GM21381 (cell line): ENCODE data around the gene GYS2.

Source experiments
- ATAC-seq: cut with Tn5 transposase; IDR thresholded peaks from one replicate; pipeline ENCODE4 v1.9.1; 2021; ENCODE audit warnings: mild to moderate bottlenecking, moderate library complexity; ENCODE audit not compliant: unreplicated experiment

GYS2 gene

DNA sequence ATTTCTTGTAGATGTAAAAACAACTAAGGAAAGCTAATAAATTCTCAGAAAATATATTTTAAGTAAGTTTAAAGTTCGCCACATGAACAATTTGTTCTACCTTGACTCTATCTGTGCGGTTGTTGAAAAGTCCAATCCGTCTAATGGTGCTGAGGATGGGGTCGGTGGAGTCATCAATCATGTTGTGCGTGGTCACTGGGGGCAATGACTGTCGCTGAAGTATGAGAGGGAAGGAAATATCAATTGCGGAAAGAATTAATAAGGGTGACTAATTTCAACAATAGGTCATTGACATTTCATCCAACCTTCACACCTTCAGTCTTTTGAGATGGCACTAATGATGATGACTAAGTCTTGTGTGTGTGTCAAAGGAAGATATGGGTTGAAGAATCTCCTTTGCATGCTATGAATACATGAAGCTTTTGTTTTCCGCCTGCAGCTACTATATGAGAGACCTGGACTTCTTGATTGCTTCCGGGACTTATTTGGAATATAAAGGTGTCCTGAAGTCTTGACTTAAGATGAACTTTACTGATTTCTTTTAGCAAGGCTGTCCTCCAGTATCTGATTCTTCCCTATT, 46.5 kb downstream of the GYS2 start:
- no peak for ATAC-seq

DNA sequence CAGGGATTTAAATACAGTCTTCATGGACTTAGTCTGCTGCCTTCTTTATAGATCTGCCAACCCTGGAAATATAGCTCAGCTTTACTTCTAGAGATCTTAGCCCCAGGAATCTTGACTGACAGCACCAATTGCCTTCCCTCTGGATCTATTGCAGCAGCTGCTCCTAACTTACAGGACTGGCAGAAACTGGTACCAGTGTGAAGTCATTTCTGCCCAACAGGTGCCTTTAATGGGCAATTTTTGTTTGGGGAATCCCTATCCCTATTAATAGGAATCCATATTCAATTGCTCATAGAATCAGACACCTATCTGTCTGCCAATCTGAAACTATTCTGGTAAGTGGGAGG, 51.3 kb downstream of the GYS2 start:
- ATAC-seq: no peak

DNA sequence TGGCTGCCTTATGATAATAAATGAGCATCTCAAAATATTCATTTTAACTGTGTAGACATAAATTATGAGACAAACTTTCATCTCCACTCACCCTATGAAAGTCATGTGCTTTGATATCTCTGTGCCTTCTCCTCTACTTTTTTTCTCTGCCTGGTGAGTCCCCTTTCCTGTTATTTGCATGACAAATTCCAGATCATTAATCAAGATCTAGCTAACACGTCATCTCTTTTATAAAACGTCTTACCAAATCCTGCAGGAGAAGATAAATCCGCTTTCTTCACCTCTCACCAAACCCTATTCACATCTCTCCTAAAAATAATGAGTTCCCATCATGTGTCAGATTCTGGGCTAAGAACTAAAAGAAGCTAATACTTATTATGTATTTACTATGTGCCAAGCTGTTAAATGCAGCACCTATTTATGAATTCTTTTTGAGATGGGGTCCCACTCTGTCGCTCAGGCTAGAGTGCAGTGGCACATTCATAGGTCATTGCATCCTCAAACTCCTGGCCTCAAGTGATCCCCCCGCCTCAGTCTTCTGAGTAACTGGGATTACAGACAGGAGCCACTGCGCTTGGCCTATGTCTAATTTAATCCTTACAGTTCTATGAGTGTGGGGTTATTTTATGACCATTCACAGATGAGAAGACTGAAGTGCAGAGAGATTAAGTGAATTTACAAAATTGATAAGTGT, 51.9 kb downstream of the GYS2 start:
- ATAC-seq: no peak

DNA sequence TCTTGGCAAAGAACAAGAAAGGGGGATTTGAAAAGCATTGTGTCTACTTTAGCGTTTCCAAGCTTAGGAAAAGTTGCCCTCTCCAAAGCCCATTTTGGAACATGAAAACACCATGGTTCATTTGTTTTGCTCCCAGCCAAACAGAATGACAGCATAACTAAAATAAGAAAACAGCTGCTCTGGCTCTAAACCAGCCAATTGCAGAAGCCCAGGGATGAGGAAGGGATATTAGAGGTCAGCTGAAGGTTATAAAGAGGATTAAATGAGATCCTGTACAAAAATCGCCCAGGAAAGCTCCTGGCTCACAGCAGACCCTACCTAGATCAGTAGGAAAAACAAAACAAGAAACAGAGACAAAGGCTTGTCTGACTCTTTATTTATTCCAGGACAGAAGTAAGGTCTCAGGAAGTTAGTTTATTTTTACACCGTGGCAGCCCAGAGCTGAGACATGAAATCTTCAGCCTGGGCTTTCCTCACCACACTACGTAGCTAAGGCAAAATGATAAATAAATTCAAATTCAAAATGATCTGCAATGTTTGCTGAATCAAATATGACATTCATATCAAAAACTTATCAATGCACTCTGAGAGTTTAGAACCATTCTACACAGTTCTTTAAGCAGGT, 52.7 kb downstream of the GYS2 start:
- no peak for ATAC-seq

DNA sequence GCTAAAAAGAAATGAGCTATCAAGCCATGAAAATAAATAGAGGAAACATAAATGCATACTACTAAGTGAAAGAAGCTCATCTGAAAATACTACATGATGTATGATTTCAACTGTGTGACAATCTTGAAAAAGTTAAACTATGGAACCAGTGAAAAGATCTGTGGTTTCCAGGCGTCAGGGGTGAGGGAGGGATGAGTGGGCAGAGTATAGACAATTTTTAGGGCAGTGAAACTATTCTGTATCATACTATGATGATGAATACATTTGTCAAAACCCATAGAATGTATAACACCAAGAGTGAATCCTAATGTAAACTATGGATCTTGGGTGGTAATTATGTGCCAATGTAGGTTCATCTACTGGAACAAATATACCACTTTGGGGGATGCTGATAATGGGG, 57.2 kb downstream of the GYS2 start:
- ATAC-seq: no peak

DNA sequence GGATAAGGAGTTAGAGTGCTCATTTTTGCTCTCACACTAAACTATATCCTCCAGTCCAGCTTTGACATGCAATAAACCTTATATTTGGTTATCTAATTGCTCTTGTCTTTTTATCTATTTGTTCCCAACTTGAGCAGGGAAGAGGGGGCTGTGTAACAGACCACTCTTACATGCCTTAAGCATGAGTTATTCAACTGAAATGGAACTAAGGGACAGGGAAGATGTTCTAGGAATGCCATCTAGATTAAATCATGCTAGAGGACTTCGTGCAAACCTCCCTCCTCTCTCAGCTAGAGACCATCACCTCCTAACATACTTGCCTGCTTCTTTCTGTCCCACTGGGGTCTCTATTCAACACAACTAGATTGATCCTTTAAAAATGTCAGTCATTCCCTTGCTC, 57.9 kb downstream of the GYS2 start:
- ATAC-seq: no peak

DNA sequence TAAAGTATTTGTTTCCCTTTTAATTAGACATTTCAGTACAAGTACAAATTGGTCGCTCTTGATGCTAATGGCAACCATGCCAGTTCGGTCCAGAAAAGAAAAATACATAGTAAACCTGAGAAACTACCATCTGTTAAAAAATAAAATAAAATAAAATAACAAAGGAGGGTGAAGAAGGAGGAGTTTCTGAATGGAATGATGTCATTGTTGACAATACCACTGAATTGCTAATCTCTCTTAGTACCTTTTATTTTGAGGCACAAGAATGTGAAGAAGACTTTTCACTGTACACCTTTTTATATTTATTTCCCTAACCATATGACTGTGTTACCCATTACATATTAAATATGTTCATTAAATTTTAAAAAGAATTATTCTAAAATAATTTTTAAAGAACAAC, 59.1 kb downstream of the GYS2 start:
- no peak for ATAC-seq

DNA sequence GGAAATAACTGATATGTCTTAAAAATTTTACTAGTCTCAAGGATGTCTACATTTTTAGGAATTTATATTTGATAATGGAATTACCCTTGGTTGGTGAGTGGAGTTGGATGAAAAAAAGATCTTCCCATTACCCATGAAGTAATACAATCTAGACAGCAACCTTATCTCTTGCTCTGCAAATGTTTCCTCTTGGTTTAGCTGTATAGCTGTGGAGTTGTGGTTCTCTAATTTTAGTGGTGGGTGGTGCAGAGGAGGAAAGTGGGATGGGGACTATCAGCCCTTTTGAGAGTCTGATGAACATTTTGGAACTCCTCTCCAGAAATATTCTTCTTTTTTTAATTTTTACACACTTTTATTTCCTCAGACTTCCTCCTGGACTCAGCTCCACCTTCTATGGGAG, 61.5 kb downstream of the GYS2 start:
- ATAC-seq: no peak

DNA sequence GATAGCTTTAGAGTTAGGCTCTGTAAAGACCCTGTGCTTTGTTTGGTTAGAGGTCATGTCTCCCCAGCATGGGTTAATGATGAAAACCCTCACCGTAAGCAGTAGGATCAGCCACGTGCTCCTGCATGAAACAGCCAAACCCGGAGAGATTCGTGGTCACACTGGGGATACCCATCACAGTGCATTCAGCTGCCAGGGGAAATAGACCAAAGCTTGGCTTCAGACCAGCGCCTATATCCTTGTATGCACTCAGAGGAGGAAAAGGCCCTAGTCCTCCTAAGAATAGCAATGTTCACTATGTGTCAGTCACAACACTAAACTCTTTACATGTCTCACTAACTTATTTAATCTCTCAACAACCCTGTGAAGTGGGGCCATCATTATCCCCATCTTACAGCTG, 62.2 kb downstream of the GYS2 start:
- ATAC-seq: no peak

DNA sequence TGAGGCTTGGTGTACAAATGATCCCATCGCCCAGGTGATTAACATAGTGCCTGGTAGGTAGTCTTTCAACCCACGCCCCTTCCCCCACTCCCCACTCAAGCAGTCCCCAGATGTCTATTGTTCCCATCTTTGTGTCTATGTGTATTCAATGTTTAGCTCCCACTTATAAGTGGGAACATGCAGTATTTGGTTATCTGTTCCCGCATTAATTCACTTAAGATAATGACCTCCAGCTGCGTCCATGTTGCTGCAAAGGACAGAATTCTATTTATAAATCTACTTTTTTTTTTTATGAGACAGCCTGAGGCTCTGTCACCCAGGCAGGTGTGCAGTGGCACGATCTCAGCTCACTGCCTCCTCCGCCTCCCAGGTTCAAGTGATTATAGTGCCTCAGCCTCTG, 62.9 kb downstream of the GYS2 start:
- no peak for ATAC-seq

DNA sequence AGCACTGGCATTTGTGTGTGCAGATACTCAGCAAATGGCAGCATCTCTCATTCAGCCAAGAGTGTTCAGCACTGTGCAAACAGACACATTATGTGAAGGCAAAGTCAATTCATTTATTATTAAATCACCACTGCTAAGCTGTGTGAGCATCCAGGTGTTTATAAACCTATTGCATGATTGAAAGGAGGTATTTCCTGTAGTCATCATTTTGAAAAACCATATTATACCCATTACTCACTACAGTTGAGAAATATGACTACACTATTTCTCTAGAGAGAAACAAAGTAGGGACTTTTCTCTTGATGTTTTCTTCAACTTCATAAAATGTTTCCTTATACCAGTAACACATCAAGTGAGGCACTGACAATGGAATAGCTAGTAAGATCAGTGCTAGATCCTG, 64.8 kb downstream of the GYS2 start:
- no peak for ATAC-seq

DNA sequence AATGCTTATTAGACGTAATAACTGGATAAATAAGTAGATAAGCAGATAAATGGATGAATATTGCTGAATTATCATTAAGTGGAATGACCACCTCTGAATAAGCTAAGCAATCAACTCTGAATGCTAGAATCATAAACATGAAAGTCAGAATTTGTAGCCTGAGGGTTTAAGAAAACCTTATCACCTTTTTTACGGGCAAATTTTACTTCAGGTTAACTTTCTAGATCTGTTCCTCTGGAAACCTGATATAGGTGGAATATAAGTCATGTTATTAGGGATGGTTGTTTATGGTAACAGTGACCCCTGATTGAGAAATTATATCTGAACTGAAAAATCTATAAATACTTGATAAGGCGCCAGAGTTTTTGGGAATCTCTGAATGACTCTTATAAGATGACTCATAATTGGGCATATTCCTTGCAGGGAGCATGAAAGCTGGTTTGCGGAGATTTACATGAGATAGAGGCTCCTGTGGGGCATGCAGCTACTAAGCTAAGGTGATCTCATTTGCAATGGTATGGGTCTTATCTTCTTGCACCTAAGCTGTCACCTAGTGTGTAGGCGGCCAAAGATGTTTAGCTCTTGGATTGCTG, 66.5 kb downstream of the GYS2 start:
- no peak for ATAC-seq

DNA sequence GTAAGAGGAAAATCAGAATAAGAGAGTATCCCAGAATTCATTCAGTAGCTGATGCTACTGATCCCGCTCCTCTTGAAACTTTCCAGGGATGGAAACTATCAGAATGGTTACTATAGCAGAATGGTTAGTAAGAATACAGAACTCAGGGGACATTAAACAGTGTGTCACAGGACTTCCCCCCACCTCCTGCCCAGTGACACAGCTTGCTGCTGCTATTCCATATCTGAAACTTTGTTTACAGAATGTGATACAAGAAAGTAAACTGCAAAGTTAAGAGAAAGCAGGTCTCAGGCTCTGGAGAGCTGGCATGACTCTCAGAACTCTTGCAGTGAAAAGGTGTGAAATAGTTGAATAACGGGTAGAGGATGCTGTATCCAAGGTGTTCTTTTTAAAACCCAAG, 75.2 kb downstream of the GYS2 start:
- ATAC-seq: no peak

DNA sequence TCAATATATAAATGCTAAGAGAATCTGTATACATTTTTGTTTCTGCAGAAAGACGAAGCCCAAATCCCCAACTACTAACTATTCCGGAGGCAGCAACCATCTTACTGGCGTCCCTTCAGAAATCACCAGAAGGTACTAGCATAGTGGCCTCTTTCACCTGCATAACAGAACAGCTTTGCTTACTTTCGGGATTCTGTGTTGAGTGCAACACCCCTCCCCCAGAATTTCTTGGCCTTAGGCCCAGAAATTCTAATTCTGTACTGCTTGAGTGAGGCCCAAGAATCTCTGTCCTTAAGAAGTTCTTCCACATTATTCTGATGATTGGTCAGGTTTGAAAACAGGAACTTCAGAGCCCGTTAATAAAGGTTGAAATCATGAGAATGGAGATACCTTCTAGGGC, 75.7 kb downstream of the GYS2 start:
- ATAC-seq: no peak

DNA sequence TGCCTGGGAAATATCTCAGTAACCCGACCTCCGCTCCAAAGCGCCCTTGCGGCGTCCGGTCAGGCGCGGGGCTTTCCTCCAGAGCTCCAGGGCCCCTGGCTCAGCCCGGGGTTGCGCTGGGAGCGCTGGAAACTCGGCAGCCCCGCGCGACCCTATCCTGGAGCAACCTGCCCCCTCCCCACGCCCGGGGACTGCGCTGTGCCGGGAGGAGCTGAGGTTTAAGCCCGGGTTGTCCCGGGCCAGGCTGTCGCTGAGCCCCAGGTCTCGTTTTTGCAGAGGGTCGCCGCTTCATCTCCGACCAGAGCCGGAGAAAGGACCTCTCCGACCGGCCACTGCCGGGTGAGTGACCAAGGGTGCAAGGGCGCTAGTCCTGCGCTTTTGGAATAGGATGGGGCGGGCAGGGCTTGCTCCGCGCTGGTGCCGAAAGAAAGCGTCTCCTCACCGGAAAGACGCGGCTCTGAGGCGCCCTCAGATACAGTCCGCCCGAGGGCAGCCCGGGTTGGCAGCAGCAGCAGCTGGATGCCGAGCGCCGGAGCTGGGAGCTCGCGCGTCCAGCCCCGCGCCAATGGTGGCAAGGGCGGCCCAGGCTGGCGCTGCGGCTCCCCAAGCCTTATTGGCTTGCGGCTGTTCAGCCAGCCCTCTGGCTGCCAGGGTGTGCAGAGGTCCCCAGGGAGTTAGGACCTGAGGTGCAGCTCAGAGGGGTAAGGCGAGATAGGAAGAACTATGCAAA, 77.0 kb downstream of the GYS2 start:
- ATAC-seq: peak; percentile 94

DNA sequence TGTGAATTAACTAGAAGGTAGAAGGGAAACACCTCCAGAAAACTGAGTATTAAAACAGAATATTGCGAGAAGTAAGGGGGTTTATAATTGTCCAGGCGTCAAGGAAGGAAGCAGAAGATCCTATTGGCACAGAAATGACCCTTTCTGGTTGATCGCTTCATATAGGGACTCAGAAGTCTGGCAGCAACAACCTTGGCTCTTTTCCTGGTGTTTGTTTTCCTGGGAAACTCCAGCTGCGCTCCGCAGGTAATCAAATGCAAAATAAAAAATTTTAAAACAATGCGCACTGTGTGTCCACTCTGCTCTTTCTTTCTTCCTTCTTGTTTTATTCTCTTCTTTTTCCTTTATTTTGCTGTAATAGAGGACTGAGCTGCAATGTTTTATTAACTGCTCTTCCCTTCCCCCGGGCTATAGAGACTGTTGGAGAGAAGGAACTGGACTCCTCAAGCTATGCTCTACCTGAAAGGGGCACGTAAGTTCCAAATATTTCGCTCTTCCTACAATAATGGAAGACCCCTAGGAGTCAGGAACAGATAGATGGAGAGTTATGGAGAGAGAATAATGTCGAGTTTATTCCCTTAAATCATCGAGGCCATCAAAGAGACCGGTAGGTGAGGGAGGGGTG, 77.8 kb downstream of the GYS2 start:
- no peak for ATAC-seq

DNA sequence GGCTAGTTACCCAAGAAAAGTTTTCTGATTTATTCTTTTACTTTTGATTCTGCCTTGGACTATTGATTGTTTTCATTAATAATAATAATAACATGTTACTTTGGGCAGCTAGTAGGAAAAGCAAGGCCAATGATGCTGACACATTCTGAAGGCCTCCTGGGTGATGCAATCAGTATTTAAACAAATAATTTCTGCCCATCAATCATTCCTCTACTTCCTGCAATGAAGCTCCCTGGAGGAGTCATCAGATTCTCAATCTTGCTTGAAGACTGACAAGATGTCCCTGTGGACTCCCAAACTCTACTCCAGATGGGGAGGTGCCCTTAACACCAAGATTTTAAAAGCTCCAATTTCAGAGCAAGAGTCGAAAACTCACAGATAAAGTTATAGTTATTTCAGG, 78.6 kb downstream of the GYS2 start, which contains the start of gene SPX:
Gene SPX, plus strand, starts transcription at position 244 of the 400 bp plus-strand sequence. CDS start 177 bp downstream, outside the sequence.
- ATAC-seq: no peak

DNA sequence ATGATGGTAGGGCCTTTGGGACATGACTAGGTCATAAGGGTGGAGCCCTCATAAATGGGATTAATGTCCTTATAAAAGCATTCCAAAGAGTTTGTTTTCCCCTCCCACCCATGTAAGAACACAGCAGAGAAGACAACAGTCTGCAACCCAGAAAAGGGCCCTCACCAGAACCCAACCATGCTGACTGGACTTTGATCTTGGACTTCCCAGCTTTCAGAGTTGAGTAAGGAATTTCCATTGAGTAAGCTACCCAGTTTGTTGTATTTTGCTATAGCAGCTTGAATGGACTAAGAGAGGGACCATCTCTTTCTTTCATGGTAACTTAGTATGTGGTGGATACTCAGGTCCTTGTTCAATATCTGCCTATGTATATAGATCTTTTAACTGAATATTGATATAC, 81.5 kb downstream of the GYS2 start:
- no peak for ATAC-seq

DNA sequence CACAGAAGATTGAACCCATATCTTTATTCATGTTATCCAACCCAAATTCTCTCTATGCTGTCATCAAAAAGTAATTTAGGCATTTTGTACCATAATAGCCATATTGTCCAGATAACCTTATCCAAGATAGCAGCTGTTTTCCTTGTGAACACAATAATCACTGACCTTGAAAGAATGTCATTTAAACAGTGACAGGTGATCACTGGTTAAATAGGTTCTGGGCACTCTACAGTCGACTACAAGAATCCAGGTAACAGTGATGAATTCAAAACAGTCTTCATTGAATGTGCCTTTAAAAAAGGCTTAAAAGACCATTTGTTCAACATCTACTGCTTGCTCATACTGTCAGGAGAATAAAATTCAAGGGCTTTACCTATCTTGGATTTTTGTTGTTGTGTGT, 83.1 kb downstream of the GYS2 start:
- no peak for ATAC-seq

DNA sequence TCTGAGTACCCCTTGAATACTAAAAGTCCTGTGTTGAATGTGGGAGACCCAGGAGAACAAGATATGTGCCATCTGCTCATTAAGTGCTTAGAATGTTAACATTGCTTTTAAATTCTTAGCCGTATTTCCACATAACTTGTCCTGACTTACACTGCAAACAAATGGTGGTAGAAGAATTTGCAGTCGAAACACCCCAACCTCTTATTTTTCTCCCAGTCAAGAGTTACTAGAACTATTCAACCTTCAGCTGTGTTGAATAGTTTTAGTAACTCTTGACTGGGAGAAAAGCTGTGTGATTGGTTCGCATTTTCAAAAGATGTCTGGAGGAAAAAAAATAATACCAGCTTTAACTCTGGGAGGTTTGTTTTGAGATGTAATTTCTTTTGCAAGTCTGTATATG, 86.2 kb downstream of the GYS2 start:
- no peak for ATAC-seq

DNA sequence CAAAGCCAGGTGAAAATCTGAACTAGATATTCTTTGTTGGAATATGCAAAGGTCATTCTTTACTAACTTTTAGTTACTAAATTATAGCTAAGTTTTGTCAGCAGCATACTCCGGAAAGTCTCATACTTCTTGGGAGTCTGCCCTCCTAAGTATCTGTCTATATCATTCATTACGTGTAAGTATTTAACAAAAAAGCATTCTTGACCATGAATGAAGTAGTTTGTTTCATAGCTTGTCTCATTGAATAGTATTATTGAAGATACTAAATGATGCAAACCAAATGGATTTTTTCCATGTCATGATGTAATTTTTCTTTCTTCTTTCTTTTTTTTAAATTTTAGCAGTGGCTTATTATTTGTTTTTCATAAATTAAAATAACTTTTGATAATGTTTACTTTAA, 88.4 kb downstream of the GYS2 start:
- no peak for ATAC-seq
